ENCODE data around the gene TNFAIP8L1. TPM values are rescaled to one million over a fixed set of nuclear protein-coding genes. Genes with fewer than 3 reads are reported as not detected.

Gene TNFAIP8L1
- total RNA-seq, 1 donor from 2014 or later, result 8.5 TPM

DNA sequence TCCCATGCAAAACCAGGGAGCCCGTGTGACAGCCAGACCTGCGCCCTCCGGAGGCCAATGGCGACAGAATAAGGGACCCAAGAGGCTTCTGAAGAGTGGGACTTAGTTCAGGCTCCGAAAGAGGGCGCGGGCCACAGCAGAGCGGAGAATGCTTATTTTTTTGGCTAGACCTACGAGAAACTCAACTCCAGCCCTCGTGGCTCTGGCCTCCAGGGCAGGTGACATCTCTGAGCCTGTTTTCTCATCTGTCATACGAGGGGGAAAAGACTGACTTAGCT, 61.3 kb downstream of the TNFAIP8L1 start:
- no peaks in the 10 kb centered on the region for H3K9me3 Mint-ChIP-seq (ENCODE audit: low read depth)
- no peak overlapping the region for H3K27ac Mint-ChIP-seq
- no peak for DNase-seq (ENCODE audit: low spot score, unreplicated experiment)
- TF ChIP-seq CTCF (IDR thresholded peaks at IDR 0.05; ENCODE audit: unreplicated experiment), result no peak
- H3K4me1 Mint-ChIP-seq (ENCODE audit: low read depth), result peaks cover 4% of the 10 kb centered on the region
- no peak overlapping the region for H3K4me3 Mint-ChIP-seq (ENCODE audit: low read depth)
- H3K27me3 Mint-ChIP-seq, result no peaks in the 10 kb centered on the region
- peaks cover 13% of the 10 kb centered on the region for H3K36me3 Mint-ChIP-seq (ENCODE audit: insufficient read depth)

- H3K36me3 Mint-ChIP-seq (ENCODE audit: insufficient read depth), result peaks cover 12% of the 10 kb centered on the region
- H3K27ac Mint-ChIP-seq, result no peak overlapping the region
- H3K4me3 Mint-ChIP-seq (ENCODE audit: low read depth), result no peak overlapping the region
- no peaks in the 10 kb centered on the region for H3K27me3 Mint-ChIP-seq
- DNase-seq (ENCODE audit: low spot score, unreplicated experiment), result no peak
- TF ChIP-seq CTCF (IDR thresholded peaks at IDR 0.05; ENCODE audit: unreplicated experiment), result no peak
- H3K4me1 Mint-ChIP-seq (ENCODE audit: low read depth), result peaks cover 5% of the 10 kb centered on the region
- H3K9me3 Mint-ChIP-seq (ENCODE audit: low read depth), result no peaks in the 10 kb centered on the region
These were observed 62.2 kb downstream of the TNFAIP8L1 start for GRCh38 chr19:4701557-4701956.

DNA sequence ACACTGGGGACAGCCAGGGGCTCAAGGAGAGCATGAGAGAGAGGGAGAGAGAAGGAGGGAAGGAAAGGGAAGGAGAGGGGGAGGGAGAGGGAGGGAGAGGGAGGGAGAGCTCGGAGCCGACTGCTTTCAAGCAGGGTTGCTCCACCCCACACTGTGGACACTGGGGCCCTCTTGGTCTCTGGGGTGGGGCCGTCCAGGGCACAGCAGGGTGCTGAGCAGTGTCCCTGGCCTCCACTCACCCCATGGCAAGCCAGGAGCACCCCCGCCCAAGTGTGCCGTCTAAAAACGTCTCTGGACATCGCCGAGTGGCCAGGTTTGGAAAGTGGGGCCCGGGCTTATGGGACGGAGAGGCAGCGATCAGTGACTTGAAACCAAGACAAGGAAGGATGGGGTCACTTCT, 63.4 kb downstream of the TNFAIP8L1 start:
- no peak for TF ChIP-seq CTCF (IDR thresholded peaks at IDR 0.05; ENCODE audit: unreplicated experiment)
- Mint-ChIP-seq H3K4me1 (ENCODE audit: low read depth) (peaks cover 6% of the 10 kb centered on the region), H3K4me3 (ENCODE audit: low read depth) (no peak overlapping the region), H3K9me3 (ENCODE audit: low read depth) (no peaks in the 10 kb centered on the region), H3K27me3 (no peaks in the 10 kb centered on the region), H3K36me3 (ENCODE audit: insufficient read depth) (peaks cover 11% of the 10 kb centered on the region), H3K27ac (no peak overlapping the region)
- DNase-seq (ENCODE audit: low spot score, unreplicated experiment), result no peak

GRCh38 chr19:4703671-4704316, 64.5 kb downstream of the TNFAIP8L1 start:
- Mint-ChIP-seq H3K27me3 (no peaks in the 10 kb centered on the region), H3K36me3 (ENCODE audit: insufficient read depth) (peaks cover 12% of the 10 kb centered on the region)

DNA sequence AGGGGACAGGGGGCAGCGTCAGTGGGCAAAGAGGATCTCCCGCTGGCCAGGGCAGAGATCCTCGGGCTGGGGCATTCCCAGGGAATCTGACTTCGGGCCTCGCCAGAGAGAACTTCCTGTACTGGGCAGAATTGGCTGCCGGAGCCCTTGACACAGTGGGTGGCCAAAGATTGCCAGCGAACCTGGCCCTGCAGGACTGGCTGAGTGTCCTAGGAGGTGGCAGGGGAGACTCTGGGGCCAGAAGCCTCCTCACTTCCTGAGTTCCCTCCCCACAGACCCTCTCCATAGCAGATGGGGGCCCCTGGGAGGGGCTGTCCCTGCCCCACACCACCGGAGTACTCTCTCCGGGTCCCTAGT, 65.0 kb downstream of the TNFAIP8L1 start:
- no peak overlapping the region for H3K4me3 Mint-ChIP-seq (ENCODE audit: low read depth)
- no peak for DNase-seq (ENCODE audit: low spot score, unreplicated experiment)
- TF ChIP-seq CTCF (IDR thresholded peaks at IDR 0.05; ENCODE audit: unreplicated experiment), result no peak
- no peaks in the 10 kb centered on the region for H3K27me3 Mint-ChIP-seq
- peaks cover 6% of the 10 kb centered on the region for H3K4me1 Mint-ChIP-seq (ENCODE audit: low read depth)
- peaks cover 14% of the 10 kb centered on the region for H3K36me3 Mint-ChIP-seq (ENCODE audit: insufficient read depth)
- no peak overlapping the region for H3K27ac Mint-ChIP-seq
- H3K9me3 Mint-ChIP-seq (ENCODE audit: low read depth), result no peaks in the 10 kb centered on the region

More at GRCh38 chr19:4703671-4704316, 64.5 kb downstream of the TNFAIP8L1 start:
- H3K27ac Mint-ChIP-seq, result no peak overlapping the region
- H3K4me3 Mint-ChIP-seq (ENCODE audit: low read depth), result no peak overlapping the region
- H3K9me3 Mint-ChIP-seq (ENCODE audit: low read depth), result no peaks in the 10 kb centered on the region
- no peak for TF ChIP-seq CTCF (IDR thresholded peaks at IDR 0.05; ENCODE audit: unreplicated experiment)
- peaks cover 6% of the 10 kb centered on the region for H3K4me1 Mint-ChIP-seq (ENCODE audit: low read depth)
- no peak for DNase-seq (ENCODE audit: low spot score, unreplicated experiment)

Other genes with a start within 250 kb of the TNFAIP8L1 start
- 55.6 and 61.6 TPM in 2 replicates for gene SH3GL1, start 239.0 kb upstream of the TNFAIP8L1 start, total RNA-seq
- gene CHAF1A, start 236.9 kb upstream of the TNFAIP8L1 start, total RNA-seq, result 41.8 and 48.2 TPM in 2 replicates
- gene UBXN6, start 181.7 kb upstream of the TNFAIP8L1 start, total RNA-seq, result 57.2 and 61.8 TPM in 2 replicates
- 92.6 and 94.2 TPM in 2 replicates for gene HDGFL2, start 167.2 kb upstream of the TNFAIP8L1 start, total RNA-seq
- 0.93 and 1.3 TPM in 2 replicates for gene PLIN4, start 121.0 kb upstream of the TNFAIP8L1 start, total RNA-seq
- 5.7 and 8.1 TPM in 2 replicates for gene PLIN5, start 104.3 kb upstream of the TNFAIP8L1 start, total RNA-seq
- 0.34 and 0.51 TPM in 2 replicates for gene LRG1, start 99.5 kb upstream of the TNFAIP8L1 start, total RNA-seq
- gene SEMA6B, start 79.8 kb upstream of the TNFAIP8L1 start, total RNA-seq, result 26.6 and 28.3 TPM in 2 replicates
- 42.5 and 45.9 TPM in 2 replicates for gene MYDGF, start 30.8 kb downstream of the TNFAIP8L1 start, total RNA-seq
- 48.9 and 50.3 TPM in 2 replicates for gene DPP9, start 84.3 kb downstream of the TNFAIP8L1 start, total RNA-seq
- 12.5 and 13.0 TPM in 2 replicates for gene FEM1A, start 152.2 kb downstream of the TNFAIP8L1 start, total RNA-seq
- 3.4 and 4.0 TPM in 2 replicates for gene TICAM1, start 192.2 kb downstream of the TNFAIP8L1 start, total RNA-seq
- 40.0 and 43.6 TPM in 2 replicates for gene PLIN3, start 228.2 kb downstream of the TNFAIP8L1 start, total RNA-seq